ENCODE measurements around the gene GALNT17.

The GALNT17 gene

DNA sequence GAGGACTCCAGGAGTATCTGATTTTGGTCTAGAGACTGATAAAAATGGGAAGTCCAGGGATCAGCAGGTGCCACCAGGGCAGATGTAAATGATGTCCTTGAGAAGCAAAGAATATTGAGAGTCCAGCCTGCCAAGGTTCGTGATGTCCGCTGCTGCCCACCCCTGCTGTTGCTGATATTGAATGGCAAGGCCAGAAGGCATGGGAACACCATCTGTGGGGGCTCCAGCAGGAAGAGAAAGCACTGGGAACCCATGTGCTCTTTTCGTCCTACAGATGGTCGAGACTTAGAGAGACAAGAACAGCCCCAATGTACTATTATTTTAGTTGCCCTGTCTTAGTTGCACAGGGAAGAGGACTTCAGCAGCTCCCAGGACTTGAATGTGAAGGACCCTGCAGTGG is 363.9 kb downstream of the GALNT17 start:
- no peaks in the 10 kb centered on the region for H4K20me1 ChIP-seq (ENCODE audit: insufficient read depth, low read length)
- no peaks in the 10 kb centered on the region for H3K4me1 ChIP-seq (ENCODE audit: low read length)
- no peak overlapping the region for H3K4me3 ChIP-seq (ENCODE audit: low read length)
- H3K9me3 ChIP-seq (replicated peaks; ENCODE audit: insufficient read depth, low read length): no peaks in the 10 kb centered on the region
- no peaks in the 10 kb centered on the region for H3K36me3 ChIP-seq (replicated peaks; ENCODE audit: insufficient read depth, low read length)
- no peaks in the 10 kb centered on the region for H3K27me3 ChIP-seq (replicated peaks; ENCODE audit: insufficient read depth, low read length)
- H3K27ac ChIP-seq (ENCODE audit: low read length): no peak overlapping the region
- H3K9ac ChIP-seq (ENCODE audit: low read length): no peak overlapping the region
- TF ChIP-seq, protein P1, sequence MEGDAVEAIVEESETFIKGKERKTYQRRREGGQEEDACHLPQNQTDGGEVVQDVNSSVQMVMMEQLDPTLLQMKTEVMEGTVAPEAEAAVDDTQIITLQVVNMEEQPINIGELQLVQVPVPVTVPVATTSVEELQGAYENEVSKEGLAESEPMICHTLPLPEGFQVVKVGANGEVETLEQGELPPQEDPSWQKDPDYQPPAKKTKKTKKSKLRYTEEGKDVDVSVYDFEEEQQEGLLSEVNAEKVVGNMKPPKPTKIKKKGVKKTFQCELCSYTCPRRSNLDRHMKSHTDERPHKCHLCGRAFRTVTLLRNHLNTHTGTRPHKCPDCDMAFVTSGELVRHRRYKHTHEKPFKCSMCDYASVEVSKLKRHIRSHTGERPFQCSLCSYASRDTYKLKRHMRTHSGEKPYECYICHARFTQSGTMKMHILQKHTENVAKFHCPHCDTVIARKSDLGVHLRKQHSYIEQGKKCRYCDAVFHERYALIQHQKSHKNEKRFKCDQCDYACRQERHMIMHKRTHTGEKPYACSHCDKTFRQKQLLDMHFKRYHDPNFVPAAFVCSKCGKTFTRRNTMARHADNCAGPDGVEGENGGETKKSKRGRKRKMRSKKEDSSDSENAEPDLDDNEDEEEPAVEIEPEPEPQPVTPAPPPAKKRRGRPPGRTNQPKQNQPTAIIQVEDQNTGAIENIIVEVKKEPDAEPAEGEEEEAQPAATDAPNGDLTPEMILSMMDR (IDR thresholded peaks at IDR 0.05; ENCODE audit: low read length): no peak
- TF ChIP-seq EZH2phosphoT487 (IDR thresholded peaks at IDR 0.05; ENCODE audit: low read length) (no peak), EZH2 (optimal IDR thresholded peaks at IDR 0.05; ENCODE audit: low read depth, low read length) (no peak)
- H3K79me2 ChIP-seq (ENCODE audit: low read length): no peaks in the 10 kb centered on the region
- H2AFZ ChIP-seq (ENCODE audit: low read length): no peak overlapping the region
- H3K4me2 ChIP-seq (ENCODE audit: low read depth, low read length): no peak overlapping the region
- H3K9me2 ChIP-seq (replicated peaks; ENCODE audit: insufficient read depth, low read length): no peaks in the 10 kb centered on the region
- no peaks in the 10 kb centered on the region for H3F3A ChIP-seq (ENCODE audit: insufficient read depth, low read length)
- no peak for DNase-seq

DNA sequence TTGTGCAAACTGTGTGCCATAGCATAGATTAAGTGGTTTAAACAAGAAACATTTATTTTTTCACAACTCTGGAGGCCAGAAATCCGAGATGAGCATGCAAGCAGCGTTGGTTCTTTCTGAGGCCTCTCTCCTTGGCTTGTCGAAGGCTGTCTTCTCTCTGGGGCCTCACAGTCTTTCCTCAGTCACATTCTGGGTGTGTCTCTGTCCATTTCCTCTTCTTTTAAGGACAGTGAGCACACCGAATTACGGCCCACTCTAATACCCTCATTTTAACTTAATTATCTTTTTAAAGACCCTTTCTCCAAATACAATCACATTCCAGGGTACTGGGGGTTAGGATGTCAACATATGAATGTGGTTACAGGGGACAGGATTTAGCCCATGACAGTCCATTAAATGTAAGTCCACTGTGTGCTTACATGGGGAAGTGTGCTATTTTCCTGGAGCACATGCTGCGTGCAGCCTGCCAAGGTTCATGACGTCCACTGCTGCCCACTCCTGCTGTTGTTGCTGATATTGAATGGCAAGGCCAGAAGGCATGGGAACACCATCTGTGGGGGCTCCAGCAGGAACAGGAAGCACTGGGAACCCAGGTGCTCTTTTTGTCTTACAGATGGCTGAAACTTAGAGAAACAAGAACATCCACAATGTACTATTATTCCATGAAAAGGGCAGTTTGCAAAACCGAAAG is 365.5 kb downstream of the GALNT17 start:
- Histone ChIP-seq H3K4me2 (ENCODE audit: low read depth, low read length) (no peak overlapping the region), H3K27me3 (replicated peaks; ENCODE audit: insufficient read depth, low read length) (no peaks in the 10 kb centered on the region), H3K9ac (ENCODE audit: low read length) (no peak overlapping the region), H2AFZ (ENCODE audit: low read length) (no peak overlapping the region), H3K27ac (ENCODE audit: low read length) (no peak overlapping the region), H3K4me3 (ENCODE audit: low read length) (no peak overlapping the region), H4K20me1 (ENCODE audit: insufficient read depth, low read length) (no peaks in the 10 kb centered on the region), H3F3A (ENCODE audit: insufficient read depth, low read length) (no peaks in the 10 kb centered on the region), H3K36me3 (replicated peaks; ENCODE audit: insufficient read depth, low read length) (no peaks in the 10 kb centered on the region), H3K9me2 (replicated peaks; ENCODE audit: insufficient read depth, low read length) (no peaks in the 10 kb centered on the region), H3K4me1 (ENCODE audit: low read length) (no peaks in the 10 kb centered on the region), H3K79me2 (ENCODE audit: low read length) (no peaks in the 10 kb centered on the region), H3K9me3 (replicated peaks; ENCODE audit: insufficient read depth, low read length) (no peaks in the 10 kb centered on the region)
- TF ChIP-seq, protein P1 (IDR thresholded peaks at IDR 0.05; ENCODE audit: low read length): no peak
- no peak for TF ChIP-seq EZH2 (optimal IDR thresholded peaks at IDR 0.05; ENCODE audit: low read depth, low read length)
- TF ChIP-seq EZH2phosphoT487 (IDR thresholded peaks at IDR 0.05; ENCODE audit: low read length): no peak
- DNase-seq: no peak

DNA sequence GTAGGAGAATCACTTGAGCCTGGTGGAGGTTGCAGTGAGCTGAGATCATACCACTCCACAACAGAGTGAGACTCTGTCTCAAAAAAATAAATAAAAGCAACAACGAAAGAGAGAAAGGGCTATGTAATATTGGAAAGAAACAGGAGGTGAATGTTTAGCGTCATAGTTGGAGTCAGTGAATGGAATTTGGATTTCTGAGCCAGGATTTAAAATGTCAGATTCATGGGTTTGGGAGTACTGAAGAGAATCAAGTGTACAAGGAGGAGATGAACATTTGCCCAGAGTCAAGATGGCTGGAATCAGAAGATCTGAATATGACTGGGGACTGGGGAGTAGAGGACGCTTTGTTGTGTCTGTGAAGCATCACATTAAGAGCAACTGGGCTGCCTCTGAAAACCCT is 366.4 kb downstream of the GALNT17 start:
- Histone ChIP-seq H3K9me3 (replicated peaks; ENCODE audit: insufficient read depth, low read length) (no peaks in the 10 kb centered on the region), H3K9ac (ENCODE audit: low read length) (no peak overlapping the region)

More for the DNA sequence above, 366.4 kb downstream of the GALNT17 start:
- H3K4me1 ChIP-seq (ENCODE audit: low read length): no peaks in the 10 kb centered on the region
- TF ChIP-seq, protein P1 (IDR thresholded peaks at IDR 0.05; ENCODE audit: low read length): no peak
- TF ChIP-seq EZH2phosphoT487 (IDR thresholded peaks at IDR 0.05; ENCODE audit: low read length): no peak
- H3K4me2 ChIP-seq (ENCODE audit: low read depth, low read length): no peak overlapping the region
- H3K79me2 ChIP-seq (ENCODE audit: low read length): no peaks in the 10 kb centered on the region
- no peak overlapping the region for H3K4me3 ChIP-seq (ENCODE audit: low read length)
- no peak overlapping the region for H3K27ac ChIP-seq (ENCODE audit: low read length)
- no peaks in the 10 kb centered on the region for H3K9me2 ChIP-seq (replicated peaks; ENCODE audit: insufficient read depth, low read length)
- H2AFZ ChIP-seq (ENCODE audit: low read length): no peak overlapping the region
- H3F3A ChIP-seq (ENCODE audit: insufficient read depth, low read length): no peaks in the 10 kb centered on the region
- no peaks in the 10 kb centered on the region for H3K27me3 ChIP-seq (replicated peaks; ENCODE audit: insufficient read depth, low read length)
- DNase-seq: no peak
- H4K20me1 ChIP-seq (ENCODE audit: insufficient read depth, low read length): no peaks in the 10 kb centered on the region
- H3K36me3 ChIP-seq (replicated peaks; ENCODE audit: insufficient read depth, low read length): no peaks in the 10 kb centered on the region
